Sigmoid colon (tissue), 4 donors: ENCODE measurements around the gene SORT1.

Experiments used
- CTCF ChIP-seq, 4 experiments: fragments of 450-650 bp in 3 of 4; fragments of 200-600 bp in 1 of 4; IDR thresholded peaks; one replicate each; pipeline ENCODE4 v1.5.1; 2016 to 2019; ENCODE audit warnings: antibody characterized with exemption in 4 of 4, mild to moderate bottlenecking in 3 of 4, moderate library complexity in 2 of 4
- POLR2A ChIP-seq, 2 donors: fragments of 450-650 bp; IDR thresholded peaks; one replicate each; pipeline ENCODE4 v1.6.1; 2016; ENCODE audit warnings: antibody characterized with exemption in 2 of 2, mild to moderate bottlenecking in 2 of 2, moderate library complexity in 2 of 2
- POLR2AphosphoS5 ChIP-seq, 4 donors: sonication (generic); formaldehyde crosslinking; IDR thresholded peaks; one replicate each; pipeline ENCODE4 v1.6.1; 2017; ENCODE audit warnings: antibody characterized with exemption in 4 of 4

DNA sequence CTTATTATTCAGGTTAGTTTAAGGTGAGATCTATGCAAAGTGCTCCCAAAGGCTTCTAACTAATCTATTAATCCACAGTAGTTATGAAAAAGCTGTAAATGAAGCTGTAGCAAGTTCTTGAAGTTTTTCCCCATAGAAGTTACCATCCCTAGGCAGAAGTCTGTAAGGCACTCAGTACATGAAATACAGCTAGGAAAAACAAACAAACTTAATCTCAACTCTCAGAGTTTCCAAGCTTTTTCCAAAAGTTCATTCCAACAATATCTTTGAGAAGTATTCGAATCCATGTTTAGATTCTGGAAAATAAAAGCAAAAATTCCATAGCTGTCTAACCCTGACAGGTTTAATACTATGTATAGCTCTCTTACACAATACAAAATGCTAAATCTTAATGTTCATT is 41.2 kb downstream of the SORT1 start:
- no peak for TF ChIP-seq POLR2AphosphoS5 (IDR thresholded peaks at IDR 0.05)
- TF ChIP-seq CTCF (IDR thresholded peaks at IDR 0.05): no peak
- TF ChIP-seq POLR2A (IDR thresholded peaks at IDR 0.05): no peak
